Endothelial cell (in vitro differentiated cells): Measurements from ENCODE around the gene FANCG. TPM values are rescaled to one million over a fixed set of nuclear protein-coding genes. Genes with fewer than 3 reads are reported as not detected.
A peak's percentile ranks its signal among the peaks of the same experiment; 100 is the strongest.

Source experiments
- DNase-seq: peaks from one replicate; pipeline ENCODE4 v3.0.0; 2021; ENCODE audit warnings: low spot score
- H3K27ac Mint-ChIP-seq: one replicate; pipeline ENCODE4 v1.8.0; 2021; ENCODE audit warnings: mixed read lengths, inconsistent platforms; ENCODE audit not compliant: unreplicated experiment
- H3K27me3 Mint-ChIP-seq: one replicate; pipeline ENCODE4 v1.8.0; 2021; ENCODE audit warnings: mild to moderate bottlenecking, moderate library complexity, mixed read lengths, inconsistent platforms; ENCODE audit not compliant: unreplicated experiment
- H3K36me3 Mint-ChIP-seq: one replicate; pipeline ENCODE4 v1.8.0; 2021; ENCODE audit warnings: mild to moderate bottlenecking, low read depth, mixed read lengths, inconsistent platforms; ENCODE audit not compliant: unreplicated experiment
- H3K4me1 Mint-ChIP-seq: one replicate; pipeline ENCODE4 v1.8.0; 2021; ENCODE audit warnings: mild to moderate bottlenecking, mixed read lengths, inconsistent platforms; ENCODE audit not compliant: unreplicated experiment
- H3K4me3 Mint-ChIP-seq: one replicate; pipeline ENCODE4 v1.8.0; 2021; ENCODE audit warnings: mild to moderate bottlenecking, mixed read lengths, inconsistent platforms; ENCODE audit not compliant: unreplicated experiment
- H3K9me3 Mint-ChIP-seq: one replicate; pipeline ENCODE4 v1.8.0; 2021; ENCODE audit warnings: mixed read lengths, inconsistent platforms; ENCODE audit not compliant: unreplicated experiment
- CTCF ChIP-seq: fragments of 200-600 bp; sonication (generic); IDR thresholded peaks from one replicate; pipeline ENCODE4 v1.5.0; 2021; ENCODE audit warnings: antibody characterized with exemption; ENCODE audit not compliant: unreplicated experiment
- total RNA-seq: library from RNA; stranded (reverse); fragmentation: NEBNext Ultra II Directional; extraction: Animal tissue kit (Norgen Biotek cat#: 25700); gene quantifications from one replicate; pipeline ENCODE4 v1.2.1, GENCODE V29; 2021; ENCODE audit not compliant: unreplicated experiment

The FANCG gene
- total RNA-seq, 1 donor from 2014 or later = 41.4 TPM

GRCh38 chr9:35072461-35073278 is 7.1 kb downstream of the FANCG start, which contains the start of gene VCP:
Gene VCP (minus strand): TSS chr9:35072625. CDS start chr9:35072353, 272 bp downstream.
- no peaks in the 10 kb centered on the region for H3K9me3 Mint-ChIP-seq

GRCh38 chr9:35071814-35072460 is 7.8 kb downstream of the FANCG start:
- peaks cover 32% of the 10 kb centered on the region for H3K36me3 Mint-ChIP-seq

More at GRCh38 chr9:35072461-35073278, 7.1 kb downstream of the FANCG start, which contains the start of gene VCP:
- TF ChIP-seq CTCF = no peak
- H3K27me3 Mint-ChIP-seq = peaks cover 21% of the 10 kb centered on the region
- H3K4me3 Mint-ChIP-seq = peak within 1 kb of the TSS; percentile 99
- H3K27ac Mint-ChIP-seq = peak within 1 kb of the TSS; percentile 99
- H3K4me1 Mint-ChIP-seq = peaks cover 34% of the 10 kb centered on the region
- peaks cover 27% of the 10 kb centered on the region for H3K36me3 Mint-ChIP-seq
- DNase-seq = peak; percentile 96

GRCh38 chr9:35070823-35071813 is 8.6 kb downstream of the FANCG start:
- Mint-ChIP-seq H3K36me3 (peaks cover 38% of the 10 kb centered on the region), H3K27me3 (peaks cover 28% of the 10 kb centered on the region), H3K4me1 (peaks cover 40% of the 10 kb centered on the region), H3K9me3 (no peaks in the 10 kb centered on the region), H3K27ac (peak overlapping the region; percentile 99), H3K4me3 (peak overlapping the region; percentile 99)
- DNase-seq = no peak
- no peak for TF ChIP-seq CTCF

More at GRCh38 chr9:35071814-35072460, 7.8 kb downstream of the FANCG start:
- DNase-seq = peak; percentile 93
- Mint-ChIP-seq H3K4me1 (peaks cover 37% of the 10 kb centered on the region), H3K27me3 (peaks cover 25% of the 10 kb centered on the region), H3K9me3 (no peaks in the 10 kb centered on the region), H3K4me3 (peak overlapping the region; percentile 99), H3K27ac (peak overlapping the region; percentile 99)
- peak; percentile 45 for TF ChIP-seq CTCF

DNA sequence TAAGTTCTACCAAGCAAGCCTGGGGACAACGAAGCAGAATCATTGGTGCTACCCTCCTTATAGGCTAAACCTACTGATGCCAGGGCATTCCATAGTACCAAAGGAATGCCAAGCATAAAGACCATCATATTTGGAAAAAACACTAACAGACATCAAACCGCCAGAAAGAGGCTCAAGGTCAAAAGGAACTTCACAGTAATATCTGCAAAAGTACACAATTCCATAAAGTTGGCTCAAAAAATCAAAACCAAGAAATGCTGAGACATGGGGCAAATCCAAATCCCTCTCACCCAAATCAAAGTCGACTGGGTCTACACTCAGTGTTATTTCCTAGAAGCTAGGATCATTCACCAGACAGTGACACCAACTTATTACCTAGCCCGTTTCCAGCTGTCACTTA is 10.7 kb downstream of the FANCG start:
- Mint-ChIP-seq H3K36me3 (peaks cover 50% of the 10 kb centered on the region), H3K27me3 (peaks cover 26% of the 10 kb centered on the region), H3K4me1 (peaks cover 40% of the 10 kb centered on the region), H3K27ac (no peak overlapping the region), H3K9me3 (no peaks in the 10 kb centered on the region), H3K4me3 (peak overlapping the region; percentile 35)
- DNase-seq = no peak
- TF ChIP-seq CTCF = no peak
